B cell (primary cell): ENCODE results near the gene PRTG. TPM values are rescaled to one million over a fixed set of nuclear protein-coding genes. Genes with fewer than 3 reads are reported as not detected.

Experiments used
- ATAC-seq: fragments of 200-7000 bp; cut with Tn5 transposase; one replicate; pipeline ENCODE4 v1.10.0; 2021; ENCODE audit warnings: low read depth, mild to moderate bottlenecking, moderate number of reproducible peaks, moderate library complexity
- CTCF ChIA-PET: fragments of 350-600 bp; sonication (Branson Sonifier 250); formaldehyde crosslinking; loops from one replicate; lab custom pipeline; 2021; ENCODE audit warnings: antibody characterized with exemption, inconsistent platforms; lab: Charles Lee
- POLR2A ChIA-PET: fragments of 350-600 bp; sonication (Branson Sonifier 250); formaldehyde crosslinking; loops from one replicate; lab custom pipeline; 2021; ENCODE audit warnings: antibody characterized with exemption; lab: Charles Lee
- DNase-seq: peaks from one replicate; pipeline ENCODE4 v3.0.0; 2013
- H2AFZ ChIP-seq: 2 replicates; pipeline ENCODE4 v1.6.1; 2012; ENCODE audit warnings: mild to moderate bottlenecking, low read depth, low read length; ENCODE audit not compliant: insufficient read depth, poor library complexity, severe bottlenecking
- H3K27ac ChIP-seq, 2 donors: 1 replicate in 1 of 2; 2 replicates in 1 of 2; pipeline ENCODE4 v1.5.1; 2012 to 2013; ENCODE audit warnings: low read length in 2 of 2, mild to moderate bottlenecking in 2 of 2, moderate library complexity in 1 of 2
- H3K27me3 ChIP-seq, 4 experiments: fragments of 200-600 bp in 1 of 4; sonication (generic) in 1 of 4; replicated peaks in 1 of 4; 1 replicate in 2 of 4; 2 replicates in 2 of 4; pipeline versions ENCODE4 v1.6.1 to v1.7.0; 2013 to 2016; ENCODE audit warnings: low read length in 3 of 4, mild to moderate bottlenecking in 2 of 4, mixed read lengths in 1 of 4, moderate library complexity in 1 of 4; ENCODE audit not compliant: insufficient read depth in 4 of 4, control insufficient read depth in 3 of 4; ENCODE audit errors: control extremely low read depth in 1 of 4
- H3K36me3 ChIP-seq, 2 experiments: replicated peaks in 1 of 2; 1 replicate in 1 of 2; 2 replicates in 1 of 2; pipeline versions ENCODE4 v1.6.1 to v1.7.1; 2013; ENCODE audit warnings: low read length in 1 of 2; ENCODE audit not compliant: insufficient read depth in 2 of 2, control insufficient read depth in 1 of 2; ENCODE audit errors: control extremely low read depth in 1 of 2, extremely low read depth in 1 of 2
- H3K4me1 ChIP-seq, 2 donors: fragments of 200-600 bp in 1 of 2; sonication (generic) in 1 of 2; 1 replicate in 1 of 2; 2 replicates in 1 of 2; pipeline versions ENCODE4 v1.5.1 to v1.6.1; 2013 to 2017; ENCODE audit warnings: low read length in 2 of 2; ENCODE audit not compliant: control insufficient read depth in 2 of 2, insufficient read depth in 2 of 2
- H3K4me2 ChIP-seq: replicated peaks from 2 replicates; pipeline ENCODE3; 2012; ENCODE audit warnings: mild to moderate bottlenecking, low read depth, low read length; ENCODE audit not compliant: poor library complexity, severe bottlenecking
- H3K4me3 ChIP-seq, 5 experiments: fragments of 200-600 bp in 1 of 5; sonication (generic) in 1 of 5; 1 replicate in 3 of 5; 2 replicates in 2 of 5; pipeline versions ENCODE4 v1.5.1 to v1.7.0; 2011 to 2016; ENCODE audit warnings: low read length in 4 of 5, mild to moderate bottlenecking in 4 of 5, low read depth in 2 of 5, control low read depth in 1 of 5, moderate library complexity in 1 of 5; ENCODE audit not compliant: insufficient read depth in 1 of 5; ENCODE audit errors: control extremely low read depth in 1 of 5, extremely low read depth in 1 of 5
- H3K79me2 ChIP-seq: fragments of 200-600 bp; sonication (generic); one replicate; pipeline ENCODE4 v1.6.0; 2016; ENCODE audit warnings: low read length; ENCODE audit not compliant: control insufficient read depth, insufficient read depth
- H3K9ac ChIP-seq: fragments of 200-600 bp; sonication (generic); 2 replicates; pipeline ENCODE4 v1.6.1; 2017; ENCODE audit warnings: mild to moderate bottlenecking, low read length, moderate library complexity
- H3K9me3 ChIP-seq, 3 donors: one replicate each; pipeline versions ENCODE4 v1.6.1 to v1.7.1; 2013; ENCODE audit warnings: low read length in 2 of 3; ENCODE audit not compliant: control insufficient read depth in 2 of 3, insufficient read depth in 1 of 3; ENCODE audit errors: control extremely low read depth in 1 of 3
- H4K20me1 ChIP-seq: 2 replicates; pipeline ENCODE4 v1.6.0; 2012; ENCODE audit warnings: mild to moderate bottlenecking, low read length; ENCODE audit not compliant: insufficient read depth, control insufficient read depth, poor library complexity, severe bottlenecking
- H3K27ac Mint-ChIP-seq: one replicate; pipeline ENCODE4 v1.8.0; 2021; ENCODE audit warnings: mixed read lengths
- H3K27me3 Mint-ChIP-seq: one replicate; pipeline ENCODE4 v1.8.0; 2021; ENCODE audit warnings: mixed read lengths
- H3K4me1 Mint-ChIP-seq: one replicate; pipeline ENCODE4 v1.8.0; 2021; ENCODE audit warnings: mixed read lengths
- H3K4me3 Mint-ChIP-seq: one replicate; pipeline ENCODE4 v1.8.0; 2021; ENCODE audit warnings: mixed read lengths
- H3K9me3 Mint-ChIP-seq: one replicate; pipeline ENCODE4 v1.8.0; 2022; ENCODE audit warnings: mixed read lengths; ENCODE audit not compliant: insufficient read depth
- CTCF ChIP-seq: fragments of 200-600 bp; IDR thresholded peaks from one replicate; pipeline ENCODE4 v1.8.0; 2022; ENCODE audit warnings: antibody characterized with exemption, mild to moderate bottlenecking
- EZH2 ChIP-seq: IDR thresholded peaks from 2 replicates; pipeline ENCODE4 v1.6.1; 2012; ENCODE audit warnings: borderline replicate concordance, low read depth, mild to moderate bottlenecking, moderate library complexity, low read length; ENCODE audit not compliant: insufficient read depth, poor library complexity, severe bottlenecking
- WGBS: methylation state at CpG from one replicate; pipeline ENCODE4 v1.1.5; 2013; ENCODE audit warnings: missing lambda C conversion rate; ENCODE audit not compliant: insufficient coverage; 5-methylcytosine and 5-hydroxymethylcytosine counted together
- intact Hi-C: fragments of 100-400 bp; cut with micrococcal nuclease; formaldehyde crosslinking; loops from one replicate; pipeline ENCODE4 v1.10.0; 2022
- polyA plus RNA-seq: library from polyadenylated mRNA; depleted of rRNA; stranded (reverse); fragments of >200 nt; gene quantifications from 2 replicates; pipeline ENCODE4 v1.2.3, GENCODE V29; 2012
- total RNA-seq, 2 donors: library from RNA; stranded (reverse); fragments of 120-200 nt in 1 of 2; gene quantifications; 1 replicate in 1 of 2; 2 replicates in 1 of 2; pipeline versions ENCODE4 v1.2.3 to v1.2.4, GENCODE V29; 2013 to 2022

The PRTG gene
- total and polyA plus RNA-seq, 2 donors (not counting 1 experiment from before 2014, with no cell fraction given): not detected

GRCh38 chr15:55588815-55589115 lies 154.2 kb downstream of the PRTG start:
- WGBS: 19% methylated on average over 19 of the region's 19 CpGs
- Histone ChIP-seq H3K36me3 (no peaks in the 10 kb centered on the region), H2AFZ (peak overlapping the region; percentile 68), H3K4me3 (peak overlapping the region in 3 of 5 experiments; percentile 15 to 41 (median 35)), H3K4me1 (peaks cover 9 to 14% of the 10 kb centered on the region in 2 donors), H3K27me3 (peaks cover 2 to 42% (median 33%) of the 10 kb centered on the region in 4 experiments), H3K4me2 (peak overlapping the region; percentile 82), H3K9me3 (peaks cover 0 to 11% (median 4%) of the 10 kb centered on the region in 3 donors), H3K79me2 (no peaks in the 10 kb centered on the region), H3K27ac (no peak overlapping the region), H3K9ac (no peak overlapping the region), H4K20me1 (no peaks in the 10 kb centered on the region)
- TF ChIP-seq EZH2 (no peak), CTCF (no peak)
- intact Hi-C loops: no loop called here
- H3K4me1 Mint-ChIP-seq: peaks cover 3% of the 10 kb centered on the region
- H3K27me3 Mint-ChIP-seq: peaks cover 36% of the 10 kb centered on the region
- ChIA-PET POLR2A (no interaction called here), CTCF (interaction anchor here (1.1 kb wide), 1 partner anchor 53 kb away, joined by 3 read pairs; no protein-coding TSS in a partner anchor)
- H3K9me3 Mint-ChIP-seq: no peaks in the 10 kb centered on the region
- peak overlapping the region; percentile 77 for H3K4me3 Mint-ChIP-seq
- ATAC-seq: no peak
- DNase-seq: no peak
- no peak overlapping the region for H3K27ac Mint-ChIP-seq

GRCh38 chr15:55588070-55588814 lies 154.7 kb downstream of the PRTG start, which contains the start of gene PYGO1:
TSS of gene PYGO1 (minus strand) at chr15:55588345. CDS start at chr15:55587883, 462 bp downstream.
- no peak for TF ChIP-seq CTCF
- Histone ChIP-seq H3K4me3 (peak within 1 kb of the TSS in 3 of 5 experiments; percentile 40 to 53 (median 52)), H2AFZ (peak within 1 kb of the TSS; percentile 68), H4K20me1 (no peaks in the 10 kb centered on the region), H3K4me2 (peak within 1 kb of the TSS; percentile 82), H3K79me2 (no peaks in the 10 kb centered on the region), H3K9me3 (peaks cover 0 to 11% (median 4%) of the 10 kb centered on the region in 3 donors), H3K27ac (no peak within 1 kb of the TSS), H3K36me3 (no peaks in the 10 kb centered on the region), H3K9ac (peak within 1 kb of the TSS; percentile 63), H3K27me3 (peaks cover 2 to 42% (median 33%) of the 10 kb centered on the region in 4 experiments), H3K4me1 (peaks cover 9 to 14% of the 10 kb centered on the region in 2 donors)
- H3K4me3 Mint-ChIP-seq: peak within 1 kb of the TSS; percentile 77
- DNase-seq (peak; percentile 51), ATAC-seq (peak; percentile 51)
- intact Hi-C loops: no loop called here
- no peak within 1 kb of the TSS for H3K27ac Mint-ChIP-seq
- peaks cover 3% of the 10 kb centered on the region for H3K4me1 Mint-ChIP-seq
- ChIA-PET POLR2A (no interaction called here), CTCF (interaction anchor here (1.1 kb wide), 1 partner anchor 53 kb away, joined by 3 read pairs; no protein-coding TSS in a partner anchor)
- H3K27me3 Mint-ChIP-seq: peaks cover 39% of the 10 kb centered on the region
- H3K9me3 Mint-ChIP-seq: no peaks in the 10 kb centered on the region
- WGBS: 1% methylated on average over 100 of the region's 107 CpGs
